GM19328 (cell line): ENCODE results near the gene RGPD5.
"Not testable (repeated sequence)": the region's sequence is repeated elsewhere in the genome, so short reads cannot be mapped to it uniquely, and the experiment has no call there.

ENCODE experiments used
- ATAC-seq: cut with Tn5 transposase; IDR thresholded peaks from one replicate; pipeline ENCODE4 v1.9.1; 2021; ENCODE audit warnings: mild to moderate bottlenecking, moderate library complexity; ENCODE audit not compliant: unreplicated experiment

The RGPD5 gene

GRCh38 chr2:109891024-109891423, 96.9 kb downstream of the RGPD5 start:
- ATAC-seq = not testable (repeated sequence)

GRCh38 chr2:109893736-109894135, 99.6 kb downstream of the RGPD5 start:
- ATAC-seq = not testable (repeated sequence)

DNA sequence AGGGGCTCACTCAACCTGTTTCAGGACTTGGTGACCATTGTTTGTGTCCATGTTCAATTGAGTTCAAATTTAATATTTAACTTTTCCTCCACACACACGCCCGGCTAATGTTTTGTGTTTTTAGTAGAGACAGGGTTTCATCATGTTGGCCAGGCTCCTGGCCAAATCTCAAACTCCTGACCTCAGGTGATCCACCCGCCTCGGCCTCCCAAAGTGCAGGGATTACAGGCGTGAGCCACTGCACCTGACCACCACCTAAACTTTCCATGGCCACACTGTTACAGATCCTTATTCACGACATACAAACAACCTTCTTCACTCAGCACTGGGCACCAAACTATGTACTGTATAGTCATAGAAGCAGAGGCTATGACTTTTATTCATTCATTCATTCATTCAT, 100.0 kb downstream of the RGPD5 start:
- ATAC-seq = not testable (repeated sequence)

DNA sequence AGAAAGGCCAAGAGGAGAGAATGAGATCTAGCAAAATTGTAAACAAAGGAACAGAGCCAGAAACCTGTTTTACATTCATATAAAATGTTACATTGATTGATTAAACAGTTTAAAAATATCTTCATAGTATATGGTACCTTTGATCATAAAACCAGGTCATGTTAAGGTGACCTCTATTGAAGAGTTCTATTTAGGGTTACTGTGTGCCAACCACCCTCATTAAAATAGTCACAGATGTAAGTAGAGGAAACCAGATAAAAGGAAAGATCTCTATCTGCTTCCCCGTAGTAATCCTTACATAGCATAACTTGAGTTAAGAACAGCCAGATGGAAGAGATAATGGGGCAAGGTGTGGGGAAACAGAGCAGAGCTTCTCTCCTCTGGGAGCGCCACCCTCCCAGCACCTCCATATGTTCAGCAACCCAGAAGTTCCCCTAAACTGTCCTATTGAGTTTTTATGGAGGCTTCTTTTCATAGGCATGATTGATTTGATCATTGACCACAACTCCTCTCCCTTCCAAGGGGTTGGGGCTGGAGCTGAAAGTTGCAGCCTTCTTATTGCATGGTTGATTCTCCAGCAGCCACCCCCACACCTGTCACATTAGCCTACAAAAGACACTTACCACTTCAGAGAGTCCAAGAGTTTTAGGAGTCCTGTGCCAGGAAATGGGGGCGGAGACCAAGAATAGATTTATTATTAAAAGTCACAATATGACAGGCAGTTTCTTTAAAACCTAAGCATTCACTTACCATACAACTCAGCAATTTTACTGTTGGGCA, 101.2 kb downstream of the RGPD5 start:
- ATAC-seq = not testable (repeated sequence)

DNA sequence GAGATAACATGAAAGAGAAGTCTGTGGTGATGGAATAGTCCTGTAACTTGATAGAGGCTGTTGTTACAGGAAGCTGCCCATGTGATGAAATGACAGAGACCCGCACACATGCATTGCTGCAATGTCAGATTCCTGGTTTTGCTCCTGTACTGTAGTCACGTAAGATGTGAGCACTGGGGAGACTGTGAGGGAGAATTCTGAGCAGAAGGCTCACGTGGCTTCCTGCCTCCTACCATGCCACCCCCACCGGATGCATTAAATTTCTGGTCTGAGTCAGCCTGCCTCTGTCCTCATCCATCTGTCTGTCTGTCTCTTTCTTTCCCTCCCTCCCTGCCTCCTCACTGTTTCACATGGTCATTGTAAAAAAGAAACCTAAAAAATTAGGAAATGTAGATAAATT, 102.1 kb downstream of the RGPD5 start:
- ATAC-seq = peak; percentile 91

DNA sequence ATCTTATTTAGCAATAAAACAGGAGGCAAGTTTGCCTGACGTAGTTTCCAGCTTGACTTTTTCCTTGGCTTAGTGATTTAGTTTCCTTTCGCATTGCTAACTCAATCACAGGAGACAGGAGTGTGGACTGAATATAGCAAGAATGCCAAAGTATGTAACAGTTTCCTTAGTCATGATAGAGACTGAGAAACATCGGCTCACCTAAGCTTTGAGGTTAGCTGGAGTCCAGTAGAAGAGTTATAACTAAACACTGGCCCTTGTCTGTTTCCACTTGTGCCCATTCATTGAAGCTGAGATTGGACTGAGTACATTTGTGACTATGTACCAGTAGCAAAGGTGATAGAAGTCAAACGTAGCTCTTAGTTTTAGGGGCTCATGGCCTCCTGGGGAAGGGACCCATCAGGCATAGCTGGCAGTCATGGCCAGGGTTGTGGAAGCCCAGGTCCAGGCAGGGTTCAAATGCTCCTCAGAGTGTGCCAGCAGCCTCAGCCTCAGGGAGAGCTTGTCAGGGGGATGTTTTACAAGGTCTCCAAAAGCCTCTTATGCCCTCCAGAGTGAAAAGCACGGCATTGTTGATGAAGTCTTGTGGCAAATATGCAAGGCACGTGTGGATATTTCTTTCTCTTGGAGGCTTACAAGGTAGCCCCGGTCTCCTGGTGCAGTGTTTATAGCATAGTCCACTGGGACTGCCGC, 103.8 kb downstream of the RGPD5 start:
- ATAC-seq = not testable (repeated sequence)

DNA sequence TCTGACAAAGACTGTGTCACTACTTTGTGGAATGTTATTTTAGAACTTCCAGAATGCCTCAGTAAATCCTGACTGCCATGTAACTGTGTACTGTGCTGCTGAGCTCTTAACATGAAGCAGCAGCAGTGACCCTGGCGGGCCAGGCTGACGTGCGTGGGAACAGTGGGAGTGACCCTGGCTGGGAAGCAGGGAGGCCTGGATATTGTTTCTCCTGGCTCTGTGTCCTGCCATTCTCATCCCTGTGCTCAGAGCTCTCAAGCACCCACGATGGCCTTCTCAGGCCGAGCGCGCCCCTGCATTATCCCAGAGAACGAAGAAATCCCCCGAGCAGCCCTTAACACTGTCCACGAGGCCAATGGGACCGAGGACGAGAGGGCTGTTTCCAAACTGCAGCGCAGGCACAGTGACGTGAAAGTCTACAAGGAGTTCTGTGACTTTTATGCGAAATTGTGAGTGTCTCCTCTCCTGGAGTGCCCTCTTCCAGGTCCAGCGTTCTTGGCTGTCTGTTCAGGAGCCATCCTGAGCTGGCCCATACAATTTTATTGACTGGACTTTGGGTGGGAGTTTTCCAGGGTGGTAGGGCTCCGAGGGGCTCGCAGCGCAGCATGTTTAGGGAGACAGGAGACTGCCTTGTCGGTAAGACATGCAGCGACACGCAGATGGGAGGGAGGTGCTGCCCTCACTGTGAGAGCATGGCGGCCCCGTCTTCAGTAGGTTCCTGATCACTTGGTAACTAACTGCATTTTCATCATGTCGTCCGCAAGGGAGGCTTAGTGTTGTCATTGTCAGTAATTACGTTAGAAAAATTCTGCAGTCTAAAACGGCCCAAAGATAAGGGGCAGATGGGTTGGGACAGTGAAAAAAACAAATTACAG, 104.6 kb downstream of the RGPD5 start, which contains the start of gene LIMS3:
LIMS3 (plus strand) TSS at position 227 of the 875 bp plus-strand sequence; CDS start at position 268, 41 bp downstream.
- not testable (repeated sequence) for ATAC-seq

- ATAC-seq = peak; percentile 77
Measured at GRCh38 chr2:109905796-109906195, 111.7 kb downstream of the RGPD5 start.
